Vagina (tissue), 2 donors: Measurements from ENCODE around the gene RNU7-1. TPM values are rescaled to one million over a fixed set of nuclear protein-coding genes. Genes with fewer than 3 reads are reported as not detected.
A peak's percentile ranks its signal among the peaks of the same experiment; 100 is the strongest.

Experiments used
- DNase-seq, 2 donors: peaks; one replicate each; pipeline ENCODE4 v3.0.0-alpha.2; 2017; ENCODE audit errors: extremely low spot score in 2 of 2
- H3K27ac ChIP-seq: fragments of 200-600 bp; sonication (generic); one replicate; pipeline ENCODE4 v1.5.1; 2019
- H3K27me3 ChIP-seq: fragments of 200-600 bp; sonication (generic); one replicate; pipeline ENCODE4 v1.5.1; 2019
- H3K36me3 ChIP-seq, 2 donors: fragments of 200-600 bp; sonication (generic); one replicate each; pipeline ENCODE4 v1.5.1; 2017 to 2019
- H3K4me1 ChIP-seq: fragments of 200-600 bp; sonication (generic); one replicate; pipeline ENCODE4 v1.5.1; 2019
- H3K4me3 ChIP-seq, 2 donors: fragments of 200-600 bp; sonication (generic); 1 replicate in 1 of 2; 2 replicates in 1 of 2; pipeline ENCODE4 v1.5.1; 2016 to 2019
- H3K9me3 ChIP-seq: fragments of 200-600 bp; sonication (generic); one replicate; pipeline ENCODE4 v1.5.1; 2019
- POLR2A ChIP-seq, 2 donors: fragments of 450-650 bp; IDR thresholded peaks; one replicate each; pipeline ENCODE4 v1.6.1; 2017; ENCODE audit warnings: antibody characterized with exemption in 2 of 2, mild to moderate bottlenecking in 2 of 2, moderate library complexity in 2 of 2
- POLR2AphosphoS5 ChIP-seq, 2 donors: sonication (generic); formaldehyde crosslinking; IDR thresholded peaks; one replicate each; pipeline ENCODE4 v1.9.0; 2017; ENCODE audit warnings: antibody characterized with exemption in 2 of 2, mild to moderate bottlenecking in 2 of 2, low read depth in 1 of 2; ENCODE audit not compliant: insufficient read depth in 1 of 2
- intact Hi-C: fragments of 100-400 bp; cut with DNase I; formaldehyde crosslinking; loops from one replicate; pipeline ENCODE4 v1.15.1; 2023
- total RNA-seq: library from RNA; depleted of rRNA; stranded (reverse); fragments of >200 nt; gene quantifications from one replicate; pipeline ENCODE4 v1.2.3, GENCODE V29; 2016
- TF ChIP-seq, protein P1 (sequence below), 3 experiments: fragments of 450-650 bp in 2 of 3; fragments of 200-600 bp in 1 of 3; sonication (generic) in 1 of 3; IDR thresholded peaks; one replicate each; pipeline ENCODE4 v1.5.1; 2017 to 2019; ENCODE audit warnings: antibody characterized with exemption in 3 of 3, mild to moderate bottlenecking in 2 of 3, moderate library complexity in 2 of 3

The RNU7-1 gene
- total RNA-seq, 1 donor from 2014 or later = not detected

DNA sequence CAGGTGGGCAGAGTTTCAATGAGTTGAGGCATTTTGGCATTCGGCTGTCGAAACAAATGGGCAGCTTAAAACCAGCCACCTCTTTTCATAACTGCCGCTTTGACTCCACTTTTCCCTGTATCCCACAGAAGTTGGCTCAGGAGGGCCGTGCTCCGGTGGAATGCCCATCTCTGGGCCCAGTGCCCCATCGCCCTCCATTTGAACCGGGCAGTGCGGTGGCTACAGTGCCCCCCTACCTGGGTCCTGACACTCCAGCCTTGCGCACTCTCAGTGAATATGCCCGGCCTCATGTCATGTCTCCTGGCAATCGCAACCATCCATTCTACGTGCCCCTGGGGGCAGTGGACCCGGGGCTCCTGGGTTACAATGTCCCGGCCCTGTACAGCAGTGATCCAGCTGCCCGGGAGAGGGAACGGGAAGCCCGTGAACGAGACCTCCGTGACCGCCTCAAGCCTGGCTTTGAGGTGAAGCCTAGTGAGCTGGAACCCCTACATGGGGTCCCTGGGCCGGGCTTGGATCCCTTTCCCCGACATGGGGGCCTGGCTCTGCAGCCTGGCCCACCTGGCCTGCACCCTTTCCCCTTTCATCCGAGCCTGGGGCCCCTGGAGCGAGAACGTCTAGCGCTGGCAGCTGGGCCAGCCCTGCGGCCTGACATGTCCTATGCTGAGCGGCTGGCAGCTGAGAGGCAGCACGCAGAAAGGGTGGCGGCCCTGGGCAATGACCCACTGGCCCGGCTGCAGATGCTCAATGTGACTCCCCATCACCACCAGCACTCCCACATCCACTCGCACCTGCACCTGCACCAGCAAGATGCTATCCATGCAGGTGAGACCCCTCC, 5.0 kb upstream of the RNU7-1 start:
- Histone ChIP-seq H3K27me3 (no peaks in the 10 kb centered on the region), H3K4me1 (peaks cover 49% of the 10 kb centered on the region), H3K4me3 (peak overlapping the region; percentile 58 to 59), H3K9me3 (no peaks in the 10 kb centered on the region), H3K36me3 (peaks cover 0 to 21% of the 10 kb centered on the region in 2 donors), H3K27ac (peak overlapping the region; percentile 94)
- intact Hi-C loops = no loop called here
- no peak for DNase-seq
- TF ChIP-seq POLR2A (IDR thresholded peaks at IDR 0.05) = no peak
- TF ChIP-seq, protein P1, sequence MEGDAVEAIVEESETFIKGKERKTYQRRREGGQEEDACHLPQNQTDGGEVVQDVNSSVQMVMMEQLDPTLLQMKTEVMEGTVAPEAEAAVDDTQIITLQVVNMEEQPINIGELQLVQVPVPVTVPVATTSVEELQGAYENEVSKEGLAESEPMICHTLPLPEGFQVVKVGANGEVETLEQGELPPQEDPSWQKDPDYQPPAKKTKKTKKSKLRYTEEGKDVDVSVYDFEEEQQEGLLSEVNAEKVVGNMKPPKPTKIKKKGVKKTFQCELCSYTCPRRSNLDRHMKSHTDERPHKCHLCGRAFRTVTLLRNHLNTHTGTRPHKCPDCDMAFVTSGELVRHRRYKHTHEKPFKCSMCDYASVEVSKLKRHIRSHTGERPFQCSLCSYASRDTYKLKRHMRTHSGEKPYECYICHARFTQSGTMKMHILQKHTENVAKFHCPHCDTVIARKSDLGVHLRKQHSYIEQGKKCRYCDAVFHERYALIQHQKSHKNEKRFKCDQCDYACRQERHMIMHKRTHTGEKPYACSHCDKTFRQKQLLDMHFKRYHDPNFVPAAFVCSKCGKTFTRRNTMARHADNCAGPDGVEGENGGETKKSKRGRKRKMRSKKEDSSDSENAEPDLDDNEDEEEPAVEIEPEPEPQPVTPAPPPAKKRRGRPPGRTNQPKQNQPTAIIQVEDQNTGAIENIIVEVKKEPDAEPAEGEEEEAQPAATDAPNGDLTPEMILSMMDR (IDR thresholded peaks at IDR 0.05) = peak in 1 of 3 experiments; percentile 4

DNA sequence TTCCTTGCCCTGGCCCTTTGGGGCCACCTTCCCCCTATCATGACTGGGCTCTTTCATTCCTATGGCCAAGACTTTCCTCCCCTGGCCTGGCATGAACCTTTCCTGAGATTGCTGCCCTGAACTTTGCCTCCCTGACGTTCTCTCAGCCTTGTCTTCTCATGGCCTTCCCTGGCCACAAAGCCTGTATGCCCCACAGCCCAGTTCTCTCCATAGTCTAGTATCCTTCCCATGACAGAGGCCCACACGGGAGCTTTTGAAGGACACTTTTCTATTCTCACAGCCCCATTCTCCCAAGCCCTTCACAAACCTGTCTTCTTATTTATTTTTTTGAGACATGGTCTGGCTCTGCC, 4.5 kb upstream of the RNU7-1 start:
- Histone ChIP-seq H3K9me3 (no peaks in the 10 kb centered on the region), H3K4me3 (no peak overlapping the region), H3K4me1 (peaks cover 43% of the 10 kb centered on the region), H3K27ac (peak overlapping the region; percentile 94), H3K27me3 (no peaks in the 10 kb centered on the region), H3K36me3 (peaks cover 0 to 16% of the 10 kb centered on the region in 2 donors)
- intact Hi-C loops = no loop called here
- TF ChIP-seq POLR2A (IDR thresholded peaks at IDR 0.05) (no peak), POLR2AphosphoS5 (IDR thresholded peaks at IDR 0.05; ENCODE audit: insufficient read depth in 1 of 2, low read depth in 1 of 2) (no peak)
- TF ChIP-seq, protein P1 (IDR thresholded peaks at IDR 0.05) = no peak
- DNase-seq = no peak

DNA sequence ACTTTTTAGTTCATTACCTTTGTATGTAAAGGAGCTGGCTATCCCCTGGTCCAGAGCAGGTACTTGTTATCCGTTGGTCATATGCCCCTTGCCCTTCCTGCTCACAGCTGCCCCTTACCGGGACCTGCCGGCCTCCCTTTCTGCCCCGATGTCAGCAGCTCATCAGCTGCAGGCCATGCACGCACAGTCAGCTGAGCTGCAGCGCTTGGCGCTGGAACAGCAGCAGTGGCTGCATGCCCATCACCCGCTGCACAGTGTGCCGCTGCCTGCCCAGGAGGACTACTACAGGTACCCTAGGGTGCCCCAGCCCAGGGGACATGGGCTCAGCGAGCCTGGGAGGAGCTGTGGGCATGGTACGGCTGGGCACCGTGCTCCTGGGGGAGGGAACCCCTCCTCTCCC, 2.3 kb upstream of the RNU7-1 start:
- H3K4me1 ChIP-seq = peaks cover 58% of the 10 kb centered on the region
- H3K36me3 ChIP-seq = no peaks in the 10 kb centered on the region
- TF ChIP-seq POLR2A (IDR thresholded peaks at IDR 0.05) = no peak
- TF ChIP-seq POLR2AphosphoS5 (IDR thresholded peaks at IDR 0.05; ENCODE audit: insufficient read depth in 1 of 2, low read depth in 1 of 2) = peak in 1 of 2 donors; percentile 50
- TF ChIP-seq, protein P1 (IDR thresholded peaks at IDR 0.05) = no peak
- intact Hi-C loops = loop anchor here (5.0 kb wide), 1 partner anchor 151 kb away; the partner anchor contains the start of gene C1R
- H3K27ac ChIP-seq = no peak overlapping the region
- no peaks in the 10 kb centered on the region for H3K9me3 ChIP-seq
- no peak for DNase-seq
- H3K27me3 ChIP-seq = no peaks in the 10 kb centered on the region
- H3K4me3 ChIP-seq = no peak overlapping the region

GRCh38 chr12:6941782-6942181, 1.8 kb upstream of the RNU7-1 start:
- DNase-seq = no peak
- TF ChIP-seq, protein P1 (IDR thresholded peaks at IDR 0.05) = no peak
- TF ChIP-seq POLR2AphosphoS5 (IDR thresholded peaks at IDR 0.05; ENCODE audit: insufficient read depth in 1 of 2, low read depth in 1 of 2) = no peak
- TF ChIP-seq POLR2A (IDR thresholded peaks at IDR 0.05) = no peak
- no peaks in the 10 kb centered on the region for H3K9me3 ChIP-seq
- no peak overlapping the region for H3K27ac ChIP-seq
- no peak overlapping the region for H3K4me3 ChIP-seq
- peaks cover 60% of the 10 kb centered on the region for H3K4me1 ChIP-seq
- intact Hi-C loops = loop anchor here (5.0 kb wide), 1 partner anchor 151 kb away; the partner anchor contains the start of gene C1R
- H3K27me3 ChIP-seq = no peaks in the 10 kb centered on the region
- no peaks in the 10 kb centered on the region for H3K36me3 ChIP-seq

DNA sequence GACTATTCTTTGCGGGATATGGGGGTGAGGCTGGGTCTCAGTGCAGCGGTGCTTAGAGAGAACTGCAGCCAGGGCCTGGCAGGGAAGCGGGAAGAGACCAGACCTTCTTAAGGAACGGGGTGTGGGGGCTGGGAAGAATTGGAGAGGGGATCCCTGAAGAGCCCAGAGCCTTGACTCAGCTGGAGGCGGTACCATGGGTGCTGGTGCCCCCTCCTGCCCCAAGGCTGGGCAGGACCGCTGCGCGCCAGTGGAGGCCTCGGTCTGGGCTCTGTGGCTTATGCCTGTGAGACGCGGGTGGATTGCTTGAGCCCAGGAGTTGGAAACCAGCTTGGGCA, 1.3 kb upstream of the RNU7-1 start:
- intact Hi-C loops = loop anchor here (5.0 kb wide), 1 partner anchor 150 kb away; the partner anchor contains the start of gene C1R
- peaks cover 55% of the 10 kb centered on the region for H3K4me1 ChIP-seq

More for the DNA sequence above, 1.3 kb upstream of the RNU7-1 start:
- Histone ChIP-seq H3K27me3 (no peaks in the 10 kb centered on the region), H3K36me3 (no peaks in the 10 kb centered on the region), H3K27ac (peak overlapping the region; percentile 95), H3K4me3 (no peak overlapping the region), H3K9me3 (no peaks in the 10 kb centered on the region)
- no peak for DNase-seq
- TF ChIP-seq POLR2AphosphoS5 (IDR thresholded peaks at IDR 0.05; ENCODE audit: insufficient read depth in 1 of 2, low read depth in 1 of 2) (no peak), POLR2A (IDR thresholded peaks at IDR 0.05) (no peak)
- TF ChIP-seq, protein P1 (IDR thresholded peaks at IDR 0.05) = no peak
